Heart left ventricle (tissue), 16 donors: ENCODE measurements around the gene MEIS3. TPM values are rescaled to one million over a fixed set of nuclear protein-coding genes. Genes with fewer than 3 reads are reported as not detected.
A peak's percentile ranks its signal among the peaks of the same experiment; 100 is the strongest.

Experiments used
- ATAC-seq, 4 donors: fragments of 200-7000 bp; cut with Tn5 transposase; one replicate each; pipeline ENCODE4 v1.9.1; 2020 to 2022; ENCODE audit warnings: moderate library complexity in 4 of 4, mild to moderate bottlenecking in 3 of 4, moderate number of reproducible peaks in 1 of 4
- DNase-seq, 5 donors: peaks; one replicate each; pipeline ENCODE4 v3.0.0-alpha.2; 2020
- H3K27ac ChIP-seq, 12 donors: fragments of 200-600 bp; sonication (generic) in 4 of 12; one replicate each; pipeline versions ENCODE4 v1.5.0 to v1.8.0; 2016 to 2022; ENCODE audit warnings: mild to moderate bottlenecking in 2 of 12
- H3K27me3 ChIP-seq, 9 donors: fragments of 200-600 bp; sonication (generic) in 2 of 9; one replicate each; pipeline versions ENCODE4 v1.5.1 to v1.8.0; 2016 to 2022; ENCODE audit warnings: mild to moderate bottlenecking in 3 of 9
- H3K36me3 ChIP-seq, 9 donors: fragments of 200-600 bp; sonication (generic) in 2 of 9; one replicate each; pipeline versions ENCODE4 v1.5.0 to v1.8.0; 2018 to 2022; ENCODE audit warnings: mild to moderate bottlenecking in 2 of 9
- H3K4me1 ChIP-seq, 12 donors: fragments of 200-600 bp; sonication (generic) in 4 of 12; one replicate each; pipeline versions ENCODE4 v1.5.0 to v1.8.0; 2016 to 2022; ENCODE audit warnings: mild to moderate bottlenecking in 3 of 12
- H3K4me3 ChIP-seq, 12 donors: fragments of 200-600 bp; sonication (generic) in 4 of 12; one replicate each; pipeline versions ENCODE4 v1.5.0 to v1.8.0; 2017 to 2022; ENCODE audit warnings: mild to moderate bottlenecking in 9 of 12, moderate library complexity in 4 of 12
- H3K9me3 ChIP-seq, 12 donors: fragments of 200-600 bp; sonication (generic) in 4 of 12; one replicate each; pipeline versions ENCODE4 v1.5.0 to v1.8.0; 2016 to 2022; ENCODE audit warnings: mild to moderate bottlenecking in 1 of 12
- CTCF ChIP-seq, 12 donors: fragments of 200-600 bp; sonication (generic) in 4 of 12; IDR thresholded peaks; one replicate each; pipeline versions ENCODE4 v1.5.0 to v1.8.0; 2018 to 2022; ENCODE audit warnings: antibody characterized with exemption in 12 of 12, mild to moderate bottlenecking in 5 of 12
- POLR2A ChIP-seq, 2 donors: fragments of 450-650 bp; IDR thresholded peaks; one replicate each; pipeline ENCODE4 v1.6.1; 2017; ENCODE audit warnings: antibody characterized with exemption in 2 of 2, mild to moderate bottlenecking in 2 of 2, moderate library complexity in 2 of 2
- WGBS, 4 donors: extraction: QIAGEN DNeasy Blood & Tissue Kit in 2 of 4; methylation state at CpG; one replicate each; pipeline versions ENCODE4 v1.1.5 to v1.1.7; 2013 to 2018; 5-methylcytosine and 5-hydroxymethylcytosine counted together
- intact Hi-C, 10 donors: fragments of 100-400 bp; cut with DNase I; formaldehyde crosslinking; loops; one replicate each; pipeline versions ENCODE4 v1.11.1 to v1.14.2; 2022
- polyA plus RNA-seq, 2 donors: library from polyadenylated mRNA; stranded (reverse); fragments of 200-250 nt; gene quantifications; one replicate each; pipeline ENCODE4 v1.2.3, GENCODE V29; 2013
- total RNA-seq, 9 donors: library from RNA; depleted of rRNA in 2 of 9; stranded (reverse); fragments of >200 nt in 2 of 9; fragmentation: NEBNext Ultra II Directional in 3 of 9; extraction: Animal tissue kit (Norgen Biotek cat#: 25700) in 3 of 9; gene quantifications; one replicate each; pipeline versions ENCODE4 v1.1.0 to v1.2.4, GENCODE V29; 2016 to 2023
- donor health status: ischemic (EF 13 %, LVEDD 7.1; RV severe dilation, severe dysfunction).
- donor health status: healthy with polysubstance abuse.
- donor health status: DM: no; HTN: yes; CAD: no.
- donor health status: DM: no; HTN: no; CAD: no.
- donor health status: ischemic (EF 25% LVEDD 6.9; RV normal size, moderate dysfunction).
- donor health status: ischemic (EF 25% LVEDD 5.7; RV mildly dilated, moderate dysfunction).
- donor health status: healthy.
- donor health status: DM: yes; HTN: yes; CAD: no.
- donor health status: ischemic (EF 35%, LVEDD 5.7; RV mildly dilated, moderate dysfunction).
- donor health status: nonischemic (EF 11% LVEDD 7.7; RV severe dilation, severe dysfunction).
- donor health status: DM: yes; HTN: yes; CAD: no.
- donor health status: PGD.
- donor health status: ischemic (EF 29% LVEDD 5.4; RV normal size, mild dysfunction).
- donor health status: nonischemic (EF 23%, LVEDD 6.1; RV moderate dilation, normal function).

MEIS3 gene
- total and polyA plus RNA-seq, 11 donors, result 1.8 to 6.0 (median 2.5) TPM

- DNase-seq (no peak), ATAC-seq (no peak)
- peak overlapping the region in 6 of 12 donors; percentile 16 to 90 (median 66) for H3K27ac ChIP-seq
- TF ChIP-seq CTCF (IDR thresholded peaks at IDR 0.05) (no peak), POLR2A (IDR thresholded peaks at IDR 0.05) (no peak)
- intact Hi-C loops, result no loop called here
- peaks cover 0 to 88% (median 72%) of the 10 kb centered on the region in 9 donors for H3K36me3 ChIP-seq
- no peaks in the 10 kb centered on the region for H3K9me3 ChIP-seq
- H3K27me3 ChIP-seq, result no peaks in the 10 kb centered on the region
- WGBS, 4 donors, result 92 to 100% (median 93%) methylated on average over 10 to 11 of the region's 11 CpGs
- no peak overlapping the region for H3K4me3 ChIP-seq
- peaks cover 0 to 17% (median 4%) of the 10 kb centered on the region in 12 donors for H3K4me1 ChIP-seq
Observed at GRCh38 chr19:47378246-47378645, 41.1 kb downstream of the MEIS3 start.

- no peak for TF ChIP-seq CTCF (IDR thresholded peaks at IDR 0.05)
- no peak for TF ChIP-seq POLR2A (IDR thresholded peaks at IDR 0.05)
- DNase-seq (no peak), ATAC-seq (no peak)
- Histone ChIP-seq H3K27me3 (no peaks in the 10 kb centered on the region), H3K27ac (peak overlapping the region in 11 of 12 donors; percentile 16 to 90 (median 64)), H3K4me3 (no peak overlapping the region), H3K36me3 (peaks cover 0 to 93% (median 77%) of the 10 kb centered on the region in 9 donors), H3K4me1 (peaks cover 0 to 16% (median 4%) of the 10 kb centered on the region in 12 donors), H3K9me3 (no peaks in the 10 kb centered on the region)
- 53 to 62% (median 62%) methylated on average over 3 to 12 of the region's 12 CpGs for WGBS, 4 donors
- intact Hi-C loops, result no loop called here
Observed at GRCh38 chr19:47377801-47378200, 41.5 kb downstream of the MEIS3 start.

- Histone ChIP-seq H3K9me3 (no peaks in the 10 kb centered on the region), H3K4me1 (peaks cover 0 to 16% (median 4%) of the 10 kb centered on the region in 12 donors), H3K27ac (peak overlapping the region in 9 of 12 donors; percentile 37 to 90 (median 66)), H3K36me3 (peaks cover 0 to 94% (median 81%) of the 10 kb centered on the region in 9 donors), H3K4me3 (no peak overlapping the region), H3K27me3 (no peaks in the 10 kb centered on the region)
- WGBS, 4 donors, result 50 to 66% (median 59%) methylated on average over 11 to 16 of the region's 16 CpGs
- TF ChIP-seq CTCF (IDR thresholded peaks at IDR 0.05) (peak in 2 of 12 donors; percentile 4 to 8), POLR2A (IDR thresholded peaks at IDR 0.05) (no peak)
- intact Hi-C loops, result no loop called here
- ATAC-seq (peak; percentile 94 to 97 (median 95)), DNase-seq (peak; percentile 71 to 90 (median 88))
Observed at GRCh38 chr19:47377208-47377701, 42.1 kb downstream of the MEIS3 start.

- Histone ChIP-seq H3K4me1 (peaks cover 0 to 16% (median 4%) of the 10 kb centered on the region in 12 donors), H3K27ac (peak overlapping the region in 7 of 12 donors; percentile 28 to 90 (median 54)), H3K4me3 (no peak overlapping the region), H3K27me3 (no peaks in the 10 kb centered on the region), H3K9me3 (no peaks in the 10 kb centered on the region), H3K36me3 (peaks cover 0 to 94% (median 81%) of the 10 kb centered on the region in 9 donors)
- peak in 1 of 4 donors; percentile 2 for ATAC-seq
- 84 to 87% (median 86%) methylated on average over 8 to 16 of the region's 16 CpGs for WGBS, 4 donors
- TF ChIP-seq CTCF (IDR thresholded peaks at IDR 0.05), result no peak
- no peak for TF ChIP-seq POLR2A (IDR thresholded peaks at IDR 0.05)
- intact Hi-C loops, result no loop called here
- no peak for DNase-seq
Observed at GRCh38 chr19:47376589-47377144, 42.7 kb downstream of the MEIS3 start.
